Stimulated activated CD4-positive, alpha-beta T cell treated with anti-CD3 and anti-CD28 coated beads, Interleukin-4, amount 100 ng/mL, for 1 hour (primary cell): ENCODE data around the gene VEGFA.
A peak's percentile ranks its signal among the peaks of the same experiment; 100 is the strongest.

Experiments
- DNase-seq: peaks from one replicate; pipeline ENCODE4 v3.0.0-alpha.2; 2020

VEGFA gene

DNA sequence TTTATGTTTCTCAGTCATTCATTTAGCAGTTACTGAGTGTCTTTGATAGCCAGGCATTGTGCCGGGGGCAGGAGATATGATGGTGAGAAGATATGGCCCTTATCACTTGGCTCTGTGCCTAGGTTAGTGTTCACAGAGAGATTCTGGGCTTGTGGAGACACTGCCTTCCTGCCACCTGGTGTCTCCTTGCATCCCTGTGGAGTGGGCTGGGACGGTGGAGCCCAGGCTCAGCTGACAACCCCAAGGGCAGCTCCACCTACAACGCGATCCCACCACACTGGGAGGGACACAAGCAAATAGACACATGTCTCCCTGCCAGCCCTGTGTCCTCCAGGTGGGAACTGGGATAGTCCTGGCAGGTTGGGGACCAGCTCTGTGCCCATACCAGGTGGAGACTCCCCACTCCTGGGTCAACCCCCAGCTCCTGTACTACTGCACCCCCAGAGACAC, 30.3 kb upstream of the VEGFA start:
- no peak for DNase-seq

DNA sequence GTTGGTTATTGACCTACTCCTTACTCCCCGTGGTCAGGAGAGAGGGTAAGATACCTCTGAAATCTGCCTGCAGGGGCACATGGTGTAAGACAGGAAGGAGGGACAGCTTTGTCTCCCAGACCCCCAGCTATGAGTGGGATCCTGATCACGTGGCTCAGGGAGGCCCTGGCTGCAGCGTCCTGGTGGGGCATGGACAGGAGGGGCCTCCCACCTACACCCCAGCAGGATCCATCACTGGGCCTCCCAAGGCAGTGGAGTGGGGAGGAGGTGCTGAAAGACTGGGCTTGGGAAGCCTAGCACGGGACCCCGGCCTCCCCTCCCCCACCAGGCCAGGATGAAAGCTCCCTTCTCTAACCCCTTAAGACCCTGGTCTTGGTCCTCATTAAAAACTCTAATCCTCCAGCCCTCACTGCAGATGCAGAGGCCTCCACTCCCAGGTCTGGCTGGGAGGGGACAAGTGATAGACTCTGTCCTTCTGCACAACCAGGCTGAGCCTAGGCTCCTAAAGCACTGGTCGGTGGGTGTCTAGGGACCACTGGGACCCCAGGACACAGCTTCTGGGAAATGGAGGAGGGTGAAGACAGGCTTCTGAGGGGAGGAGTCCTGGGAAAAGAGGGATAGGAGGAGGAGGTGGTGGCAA, 29.6 kb upstream of the VEGFA start:
- DNase-seq = no peak

DNA sequence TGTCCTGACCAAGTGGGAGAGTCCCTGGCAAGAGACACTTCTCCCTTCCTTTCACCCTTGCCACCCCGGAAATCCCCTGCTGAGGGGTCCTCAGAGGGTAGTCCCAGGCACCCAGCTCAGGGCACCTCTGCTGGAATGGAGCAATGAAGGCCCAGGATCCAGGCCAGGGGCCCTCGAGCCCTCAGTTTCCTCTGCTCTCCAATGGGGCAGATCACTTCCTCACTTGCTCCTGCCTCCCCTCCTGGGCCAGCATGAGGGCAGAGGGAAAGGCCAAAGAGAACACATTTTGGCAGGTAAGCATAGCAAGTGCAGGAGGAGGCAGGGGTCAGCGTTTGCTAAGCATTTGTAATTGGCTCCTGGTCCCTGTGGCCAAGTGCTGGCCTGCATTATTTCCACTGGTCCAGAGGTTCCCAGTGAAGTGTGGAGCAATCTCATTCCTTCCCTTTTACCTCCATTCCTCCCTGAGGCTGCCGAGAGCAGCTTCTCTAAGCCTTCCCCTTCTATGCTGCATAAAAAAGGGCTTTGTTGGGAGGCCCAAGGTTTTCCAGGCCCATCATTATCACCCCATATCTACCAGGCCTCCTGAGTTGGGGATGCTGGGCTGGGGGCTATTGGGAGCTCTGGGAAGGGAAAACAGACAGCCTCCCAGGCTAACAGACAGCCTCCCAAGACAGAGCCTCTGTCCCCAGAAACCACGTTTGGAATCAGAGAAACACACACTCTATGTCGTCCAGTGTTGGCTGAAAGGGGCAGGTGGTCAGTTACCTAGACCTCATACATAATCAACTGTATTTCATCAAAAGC, 28.8 kb upstream of the VEGFA start:
- no peak for DNase-seq

DNA sequence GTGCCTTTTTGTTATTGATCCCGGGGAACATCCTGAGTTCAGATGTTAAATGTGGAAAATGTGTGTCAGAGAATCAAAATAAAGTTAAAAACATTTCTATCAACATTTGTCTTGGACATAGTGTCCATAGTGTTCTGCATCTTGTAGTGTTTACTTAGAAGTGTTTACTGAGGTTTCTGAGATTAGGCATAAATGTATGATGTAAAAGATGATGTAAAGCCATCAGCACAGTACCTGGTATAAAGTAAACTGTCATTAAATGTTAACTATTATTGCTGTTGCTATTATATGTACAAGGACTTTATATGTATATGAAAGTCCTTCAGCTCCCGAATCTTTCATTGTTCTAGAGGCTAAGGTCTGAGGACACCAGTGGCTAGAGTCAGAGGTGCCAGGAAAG, 28.2 kb upstream of the VEGFA start:
- DNase-seq = no peak

DNA sequence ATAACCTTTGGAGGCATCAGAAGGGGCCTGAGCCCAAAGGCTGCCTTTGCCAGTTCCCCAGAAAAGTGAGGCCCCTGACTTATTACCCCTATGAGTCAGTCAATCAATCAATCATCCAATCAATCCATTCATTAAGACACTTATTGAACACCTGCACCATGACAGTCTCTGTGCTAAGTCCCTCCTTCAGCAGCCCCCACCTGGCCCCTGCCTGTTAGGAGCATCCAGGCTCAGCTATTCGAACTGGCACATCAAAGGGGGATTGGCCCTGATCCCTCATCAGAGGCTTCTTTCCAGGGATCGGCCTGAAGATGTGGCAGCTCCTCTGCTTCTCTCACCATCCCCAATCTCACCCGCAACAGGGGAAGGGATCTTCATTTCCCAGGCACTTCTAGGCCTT, 27.7 kb upstream of the VEGFA start:
- no peak for DNase-seq

DNA sequence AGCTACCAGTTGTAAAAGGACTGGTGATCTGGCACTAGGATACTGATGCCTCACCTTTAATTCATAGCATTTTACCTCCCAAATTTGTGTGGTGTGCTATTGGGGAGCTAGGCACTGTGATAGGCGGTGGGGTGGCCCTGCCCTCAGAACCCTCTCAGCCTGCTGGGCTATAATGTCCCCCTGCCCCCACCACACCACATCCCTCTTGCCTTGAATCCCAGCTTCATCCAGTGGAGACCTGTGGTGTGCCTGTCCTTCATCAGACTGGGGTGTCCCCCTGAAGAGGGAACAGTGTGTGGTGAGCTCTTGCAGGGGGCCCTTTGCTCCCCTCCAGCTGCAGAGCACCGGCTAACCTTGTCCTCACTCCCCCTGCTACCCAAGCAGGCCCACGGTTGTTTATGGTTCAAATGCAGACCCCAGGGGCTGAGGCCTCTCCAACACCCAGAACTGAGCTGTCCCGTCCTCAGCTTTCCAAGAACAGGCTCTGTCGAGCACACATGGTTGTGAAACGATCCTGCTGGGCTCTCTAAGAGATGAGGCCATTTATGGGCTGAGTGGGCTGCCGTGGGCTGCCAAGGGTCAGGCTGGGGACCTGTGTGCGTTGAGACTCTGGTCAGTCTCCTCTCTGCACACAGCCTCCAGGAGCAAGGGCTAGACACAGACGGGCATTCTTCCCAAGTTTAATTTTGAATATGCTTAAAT, 26.9 kb upstream of the VEGFA start:
- no peak for DNase-seq

DNA sequence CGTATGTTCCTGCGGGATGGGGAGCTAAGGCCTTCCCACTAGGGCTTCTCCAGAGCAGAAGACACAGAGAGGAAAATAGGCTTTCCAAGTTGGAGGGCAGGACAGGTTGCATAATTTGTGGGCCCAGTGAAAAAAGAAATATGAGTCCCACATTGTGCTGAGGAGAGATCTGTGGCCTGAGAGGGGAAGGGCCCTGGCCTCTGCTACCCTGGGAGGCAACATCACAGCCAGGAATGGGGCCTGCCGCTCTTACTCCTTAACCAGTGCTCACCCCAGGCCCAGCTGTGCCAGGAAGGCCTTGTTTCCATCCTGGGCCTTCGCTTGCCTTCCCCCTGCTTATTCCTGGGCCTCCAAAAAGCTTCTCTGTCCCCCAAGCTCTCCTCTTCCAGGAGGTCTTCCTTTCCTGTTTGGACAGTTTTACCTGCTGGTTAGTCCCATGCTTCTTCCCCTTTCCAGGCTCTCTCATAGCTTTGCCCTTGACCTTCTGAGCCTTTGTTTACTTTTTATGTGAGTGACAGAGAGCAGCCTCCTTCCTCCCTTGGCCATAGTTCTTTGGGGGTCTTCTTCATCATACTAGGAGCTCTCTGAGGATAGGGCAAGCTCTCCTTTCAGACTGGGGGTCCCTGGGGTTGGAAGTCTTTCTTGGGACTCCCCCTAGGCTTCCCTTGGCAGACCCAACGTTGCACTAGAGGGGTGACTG, 26.2 kb upstream of the VEGFA start:
- no peak for DNase-seq

DNA sequence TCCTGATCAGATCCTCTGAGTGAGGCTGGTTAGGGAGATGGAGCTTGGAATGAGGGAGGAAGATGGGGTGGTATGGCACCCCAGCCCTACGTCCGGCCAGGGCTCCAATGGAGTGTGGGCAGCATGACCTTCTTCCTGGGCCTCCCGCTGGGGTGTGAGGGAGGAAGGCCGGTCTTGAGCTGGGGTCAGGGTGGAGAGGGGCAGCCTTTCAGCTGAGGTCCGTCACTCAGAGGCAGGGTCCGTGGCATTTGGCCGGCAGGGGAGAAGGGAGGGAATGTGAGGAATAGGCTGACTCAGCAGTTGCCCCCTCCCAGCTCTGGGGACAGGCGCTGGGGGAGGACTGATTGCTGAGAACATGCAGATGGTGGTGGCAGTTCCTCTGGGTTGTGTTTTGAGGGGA, 25.5 kb upstream of the VEGFA start:
- DNase-seq = no peak

DNA sequence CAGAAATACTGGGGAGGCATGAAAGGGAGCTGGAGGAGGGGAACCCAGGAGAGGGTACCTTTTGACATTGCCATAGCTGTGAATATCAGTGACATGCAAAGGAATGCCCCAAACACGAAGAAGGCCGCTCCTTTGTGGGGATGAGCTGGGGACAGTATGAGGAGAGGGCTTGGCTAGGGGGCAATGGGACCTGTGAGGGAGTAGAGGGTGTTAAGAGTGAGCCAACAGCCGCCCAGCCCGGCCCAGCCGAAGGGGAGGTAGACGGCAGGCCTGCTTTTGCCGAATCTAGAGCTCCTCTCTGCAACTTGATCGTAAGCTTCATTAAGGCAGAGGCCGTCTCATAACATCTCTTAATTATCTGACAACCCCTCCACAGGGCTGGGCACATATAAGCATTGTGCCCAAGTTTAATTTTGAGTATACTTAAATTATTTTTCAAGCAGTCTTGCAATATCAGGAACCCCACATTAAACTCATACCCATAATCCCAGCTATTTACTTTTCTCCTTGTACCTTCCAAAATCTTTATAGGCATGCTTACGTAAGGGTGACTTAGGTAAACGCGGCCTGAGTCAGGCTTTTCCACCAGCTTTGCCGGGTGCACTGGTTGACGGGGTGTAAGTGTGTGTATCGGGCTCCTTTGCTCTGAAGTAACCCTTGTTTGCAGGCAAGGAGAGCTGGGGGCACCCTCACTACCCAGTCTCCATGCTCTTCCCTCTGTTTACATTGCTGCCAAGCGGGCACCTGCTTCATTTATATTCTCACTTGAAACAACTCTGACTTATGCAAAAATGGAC, 24.9 kb upstream of the VEGFA start:
- DNase-seq = no peak

DNA sequence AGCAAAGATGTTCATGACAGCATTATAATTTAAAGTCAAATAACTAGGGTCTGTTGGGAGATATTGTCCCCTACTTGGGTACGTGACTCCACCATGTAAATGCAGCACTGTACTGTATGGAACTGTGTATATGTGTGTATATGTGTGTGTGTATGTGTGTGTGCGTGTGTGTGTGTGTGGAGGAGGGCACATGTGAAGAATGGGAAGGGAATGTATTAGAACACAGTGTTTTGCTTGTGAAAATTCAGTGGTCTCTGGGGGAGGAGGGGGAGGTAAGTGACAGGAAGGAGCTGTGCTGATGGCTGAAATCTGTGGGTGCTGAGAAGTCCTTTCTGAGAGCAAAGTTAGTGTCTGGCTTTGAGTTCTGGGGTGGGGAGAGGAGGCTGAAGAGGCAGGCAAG, 23.9 kb upstream of the VEGFA start:
- no peak for DNase-seq

DNA sequence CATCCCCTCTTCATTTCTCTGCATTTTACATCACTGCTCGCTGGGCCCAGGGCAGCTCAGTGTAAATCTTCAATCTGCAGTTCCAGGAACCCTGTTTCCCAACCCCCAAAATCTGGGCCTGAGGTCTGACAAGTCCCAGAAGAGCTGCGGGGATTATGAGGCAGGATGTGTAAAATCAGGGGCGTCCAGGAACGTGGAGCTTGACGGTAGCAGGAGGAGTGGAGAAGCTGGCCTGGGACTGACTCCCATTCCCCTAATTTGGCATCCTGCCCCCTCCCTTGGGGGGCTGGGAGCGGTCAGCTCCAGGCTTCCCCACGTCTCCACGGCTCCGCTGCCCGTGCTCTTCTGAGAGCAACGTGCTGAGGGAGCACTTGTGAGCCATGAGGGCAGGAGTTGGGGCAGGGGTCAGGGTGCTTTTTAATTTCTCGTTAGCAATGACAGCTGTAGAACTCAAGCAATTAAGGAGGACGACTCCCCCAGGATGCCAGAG, 23.4 kb upstream of the VEGFA start:
- DNase-seq = no peak

DNA sequence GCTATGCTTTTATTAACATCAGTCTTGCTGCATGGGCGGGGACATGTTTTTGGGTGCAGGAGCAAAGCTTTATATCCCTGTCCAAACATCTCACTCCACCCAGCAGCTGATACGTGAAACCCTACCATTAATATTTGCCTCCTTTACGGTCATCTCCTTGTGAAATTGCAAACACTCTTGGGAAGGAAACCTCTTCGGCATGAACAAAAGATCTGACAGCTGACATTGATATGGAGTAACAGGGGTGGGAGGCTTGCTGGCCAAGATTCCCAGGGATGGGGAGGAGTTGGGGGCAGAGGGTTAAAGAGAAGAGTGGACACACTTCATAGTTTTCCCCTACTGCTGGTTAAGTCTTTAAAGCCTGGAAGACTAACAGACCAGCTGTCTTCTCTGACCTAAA, 22.2 kb upstream of the VEGFA start:
- DNase-seq = no peak

DNA sequence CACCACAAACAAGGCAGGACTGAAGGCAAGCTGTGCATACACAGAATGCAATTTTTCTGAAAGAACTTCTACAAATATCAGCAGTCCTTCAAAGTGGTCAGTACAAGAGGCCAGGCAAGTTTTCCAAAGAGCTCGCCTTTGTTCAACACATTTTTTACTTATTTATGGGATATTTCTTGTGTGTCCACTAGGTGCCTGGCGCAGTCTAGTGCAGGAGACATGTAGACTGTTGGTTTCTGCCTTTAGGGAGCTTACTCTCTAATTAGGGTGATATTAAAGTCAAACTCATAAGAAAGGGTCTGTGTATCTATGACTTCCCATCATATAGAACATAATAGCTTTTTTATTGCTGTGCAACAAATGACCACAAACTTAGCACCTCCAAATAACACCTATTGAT, 21.2 kb upstream of the VEGFA start:
- DNase-seq = no peak

DNA sequence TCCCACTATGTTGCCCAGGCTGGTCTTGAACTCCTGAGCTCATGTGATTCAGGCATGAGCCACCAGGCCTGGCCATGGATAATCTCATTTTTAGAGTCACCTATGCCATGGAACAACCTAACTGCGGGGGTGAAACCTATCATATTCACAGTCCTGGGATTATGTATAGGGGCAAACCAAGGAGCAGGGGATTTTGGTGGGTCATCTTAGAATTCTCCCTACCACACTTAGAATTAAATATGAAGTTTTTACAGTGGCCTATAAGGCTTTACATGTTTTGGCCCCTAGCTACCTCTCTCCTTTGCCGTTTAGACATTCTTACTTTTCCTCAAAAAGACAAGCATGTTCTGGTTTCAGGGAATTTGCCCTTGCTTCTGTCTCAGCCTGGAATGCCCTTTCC, 20.6 kb upstream of the VEGFA start:
- no peak for DNase-seq

DNA sequence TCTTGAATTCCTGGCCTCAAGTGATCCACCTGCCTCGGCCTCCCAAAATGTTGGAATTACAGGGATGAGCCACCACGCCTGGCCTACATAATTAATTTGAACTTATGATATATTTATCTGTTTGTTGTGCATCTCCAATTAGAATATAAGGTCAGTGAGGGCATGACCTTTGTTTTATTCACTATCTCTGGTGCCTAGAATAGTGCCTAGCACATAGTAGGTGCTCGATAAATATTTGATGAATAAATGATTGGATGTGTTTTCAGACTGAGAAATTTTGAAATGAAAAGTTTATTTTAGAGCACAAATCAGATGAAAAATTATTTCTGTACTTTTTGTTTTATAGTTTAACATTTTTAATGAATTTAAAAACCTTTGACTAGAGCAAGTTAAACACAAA, 19.4 kb upstream of the VEGFA start:
- DNase-seq = no peak

DNA sequence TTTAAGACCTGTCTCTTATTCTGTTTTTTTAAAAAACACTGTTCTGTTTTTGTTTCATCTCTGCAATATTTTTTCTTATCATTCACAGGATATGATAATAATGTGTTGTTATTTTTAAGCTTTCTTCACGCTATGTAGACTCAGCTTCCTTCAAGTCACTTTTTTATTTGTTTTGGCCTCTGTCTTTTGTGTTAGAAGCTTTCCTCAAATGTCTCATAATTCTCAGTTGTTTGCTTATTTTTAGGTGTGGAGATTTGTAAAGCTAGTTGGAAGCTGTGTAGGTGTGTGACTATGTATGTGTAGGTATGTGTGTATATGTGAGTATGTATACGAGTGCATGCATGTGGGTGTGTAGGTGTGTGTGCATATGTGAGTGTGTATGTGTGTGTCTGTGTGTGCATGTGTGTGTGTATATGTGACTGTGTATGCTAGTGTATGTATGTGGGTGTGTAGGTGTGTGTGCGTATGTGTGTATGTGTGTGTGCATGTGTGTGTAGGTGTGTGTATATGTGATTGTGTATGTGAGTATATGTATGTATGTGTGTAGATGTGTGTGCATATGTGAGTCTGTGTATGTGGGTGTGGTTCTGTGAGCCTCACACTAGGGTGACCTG, 16.3 kb upstream of the VEGFA start:
- no peak for DNase-seq

DNA sequence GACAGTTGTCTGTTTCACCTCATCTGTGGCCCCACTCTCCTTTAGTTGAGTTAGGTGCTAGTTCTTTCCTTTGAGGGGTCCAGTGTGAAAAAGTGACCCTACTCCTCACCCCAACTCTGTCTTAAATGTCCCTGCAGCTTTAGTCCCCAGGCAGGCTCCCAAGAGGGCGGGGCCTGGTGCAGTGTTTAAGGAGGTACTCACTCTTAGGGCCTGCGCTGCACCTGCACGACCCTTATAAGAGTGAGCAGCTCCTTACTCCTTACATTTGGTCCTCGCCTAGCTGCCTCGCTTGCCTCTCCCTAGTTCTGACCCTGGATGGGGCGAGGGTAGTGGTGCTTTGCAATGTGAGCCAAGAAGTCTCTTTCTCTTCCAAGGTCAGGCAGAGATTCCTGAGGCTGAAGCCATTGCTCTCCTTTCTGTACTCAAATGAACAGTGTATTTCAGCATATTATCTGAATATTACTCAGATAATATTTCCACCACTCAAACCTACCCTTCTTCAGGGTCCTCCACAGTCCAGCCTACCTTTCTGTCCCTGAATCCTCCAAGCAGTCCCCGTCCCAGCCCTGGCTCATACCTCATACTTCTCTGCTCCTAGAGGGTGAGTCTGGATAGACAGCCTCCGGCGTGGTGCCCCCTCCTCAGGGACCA, 11.9 kb upstream of the VEGFA start:
- DNase-seq = no peak

DNA sequence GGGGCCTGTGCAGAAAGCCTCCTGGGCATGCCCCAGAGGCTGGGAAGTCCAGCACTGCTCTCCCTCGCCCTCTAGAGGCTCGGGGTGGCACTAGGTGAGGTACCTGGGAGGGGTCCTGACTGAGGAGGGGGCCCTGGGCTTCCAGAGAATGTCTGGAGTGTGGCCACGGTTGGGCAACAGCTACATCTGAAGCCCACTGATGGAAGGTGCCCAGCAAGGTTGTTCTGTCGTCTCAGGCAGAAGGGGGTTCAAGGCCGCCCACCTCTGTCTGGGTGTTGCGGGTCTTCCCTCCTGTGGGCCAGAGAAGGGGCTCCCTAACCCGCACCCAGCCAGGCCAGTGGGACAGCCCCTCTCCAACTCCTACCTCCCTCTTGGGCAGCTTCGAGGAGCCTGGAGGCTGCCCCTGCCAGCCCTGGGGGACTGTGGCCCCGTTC, 11.4 kb upstream of the VEGFA start:
- DNase-seq = peak; percentile 17

DNA sequence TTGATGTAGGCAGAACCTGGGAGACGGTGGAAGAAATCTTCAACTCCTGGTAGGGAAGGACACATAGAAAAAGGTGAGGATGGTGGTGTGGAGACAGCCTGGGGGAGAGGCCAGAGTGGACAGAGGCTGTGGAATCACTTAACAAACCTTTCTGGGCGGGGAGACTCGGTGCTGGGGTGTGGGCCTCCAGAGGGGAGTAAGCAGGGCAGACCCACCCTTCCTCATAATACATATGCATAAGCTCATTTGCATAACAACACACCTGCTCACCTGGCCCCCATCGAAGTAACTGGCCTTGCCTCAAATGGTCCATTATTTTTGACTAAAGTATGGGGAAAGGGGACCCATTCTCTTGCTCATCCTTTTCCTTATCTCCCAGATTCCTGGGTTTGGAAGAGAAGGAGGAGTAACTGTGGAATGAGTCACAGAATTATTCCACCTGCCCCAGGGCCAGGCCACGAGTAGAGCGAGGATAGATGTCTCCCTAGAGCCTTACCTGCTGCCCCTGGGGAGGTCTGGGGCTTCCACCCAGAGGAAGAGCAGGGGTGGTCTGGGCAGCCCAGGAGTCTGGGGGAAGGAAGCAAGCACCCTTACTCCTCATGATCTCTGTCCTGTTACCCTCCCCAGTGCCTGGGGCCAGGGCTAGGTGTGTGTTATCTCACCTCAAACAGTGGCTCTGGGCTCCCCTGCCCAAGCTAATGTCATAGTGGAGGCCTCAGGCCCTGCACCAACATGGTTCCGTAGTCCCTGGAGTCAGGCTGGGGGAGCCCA, 10.7 kb upstream of the VEGFA start:
- DNase-seq = no peak

DNA sequence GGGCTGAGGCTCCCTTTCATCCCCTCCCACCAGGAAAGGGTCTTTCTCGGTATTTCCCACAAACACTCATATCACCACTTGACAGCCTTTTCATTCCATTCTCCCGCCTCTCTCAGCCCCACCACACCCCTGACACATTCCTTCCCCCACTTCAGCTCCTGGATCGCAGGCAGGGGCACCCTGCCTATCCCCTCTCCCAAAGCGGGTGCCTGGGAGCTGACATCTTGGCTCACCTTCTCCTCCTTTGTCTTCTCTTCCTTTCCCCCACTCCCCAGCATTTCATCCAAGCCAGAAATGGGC, 10.2 kb upstream of the VEGFA start:
- DNase-seq = no peak
